Activated CD8-positive, alpha-beta T cell treated with anti-CD3 and anti-CD28 coated beads, Interleukin-2, amount 10 ng/mL, durations not matched to agents 7 days and 5 days (primary cell): ENCODE measurements around the gene FAM149A. TPM values are rescaled to one million over a fixed set of nuclear protein-coding genes. Genes with fewer than 3 reads are reported as not detected.

Experiments used
- ATAC-seq: fragments of 150-1000 bp; cut with Tn5 transposase; one replicate; pipeline ENCODE4 v1.10.0; 2021; ENCODE audit warnings: moderate library complexity
- CTCF ChIA-PET: fragments of 350-600 bp; sonication (Branson Sonifier 250); formaldehyde crosslinking; loops from one replicate; lab custom pipeline; 2021; ENCODE audit warnings: antibody characterized with exemption; lab: Charles Lee
- POLR2A ChIA-PET: fragments of 350-600 bp; sonication (Branson Sonifier 250); formaldehyde crosslinking; loops from one replicate; lab custom pipeline; 2021; ENCODE audit warnings: antibody characterized with exemption; lab: Charles Lee
- DNase-seq: peaks from one replicate; pipeline ENCODE4 v3.0.0-alpha.2; 2020
- H3K27ac Mint-ChIP-seq: one replicate; pipeline ENCODE4 v1.8.0; 2021; ENCODE audit warnings: mild to moderate bottlenecking, mixed read lengths
- H3K27me3 Mint-ChIP-seq: one replicate; pipeline ENCODE4 v1.8.0; 2021; ENCODE audit warnings: low read depth, mixed read lengths
- H3K36me3 Mint-ChIP-seq: one replicate; pipeline ENCODE4 v1.8.0; 2021; ENCODE audit warnings: low read depth, mixed read lengths
- H3K4me1 Mint-ChIP-seq: one replicate; pipeline ENCODE4 v1.8.0; 2021; ENCODE audit warnings: low read depth, mixed read lengths
- H3K4me3 Mint-ChIP-seq: one replicate; pipeline ENCODE4 v1.8.0; 2021; ENCODE audit warnings: mild to moderate bottlenecking, mixed read lengths
- H3K9me3 Mint-ChIP-seq: one replicate; pipeline ENCODE4 v1.8.0; 2022; ENCODE audit warnings: mixed read lengths; ENCODE audit not compliant: insufficient read depth
- total RNA-seq, 2 experiments: library from RNA; stranded (reverse); gene quantifications; one replicate each; pipeline ENCODE4 v1.2.3, GENCODE V29; 2021

FAM149A gene
- total RNA-seq, 2 experiments from 2014 or later, result 0.29 to 0.66 TPM

DNA sequence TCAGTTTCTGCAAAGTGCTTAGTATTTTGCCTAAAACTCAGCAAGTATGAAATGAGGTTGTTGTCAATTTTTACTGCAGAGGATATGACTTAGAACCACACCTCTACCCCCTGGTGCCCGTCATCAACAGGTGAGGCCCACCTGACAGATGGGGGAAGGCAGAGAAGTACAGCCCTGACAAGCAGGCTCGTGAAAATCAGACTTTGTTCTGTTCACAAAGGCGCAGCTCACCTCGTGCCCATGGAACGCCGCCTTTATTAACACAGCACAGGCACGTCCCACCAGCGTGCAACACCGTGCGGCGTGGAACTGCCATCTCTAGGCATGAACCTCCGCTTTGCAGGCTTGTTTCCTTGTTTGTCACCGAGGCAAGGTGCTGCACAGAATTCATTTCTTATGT, 100.2 kb downstream of the FAM149A start:
- Mint-ChIP-seq H3K27me3 (no peaks in the 10 kb centered on the region), H3K9me3 (peaks cover 5% of the 10 kb centered on the region), H3K4me1 (peaks cover 7% of the 10 kb centered on the region), H3K4me3 (peak overlapping the region; percentile 42), H3K27ac (peak overlapping the region; percentile 41), H3K36me3 (peaks cover 21% of the 10 kb centered on the region)
- ChIA-PET POLR2A (no interaction called here), CTCF (interaction anchor here (0.8 kb wide), 1 partner anchor 15 kb away, joined by 3 read pairs; no protein-coding TSS in a partner anchor)
- DNase-seq, result no peak
- ATAC-seq, result no peak

- no peak overlapping the region for H3K27ac Mint-ChIP-seq
Measured at GRCh38 chr4:186205156-186205555, 100.7 kb downstream of the FAM149A start.

DNA sequence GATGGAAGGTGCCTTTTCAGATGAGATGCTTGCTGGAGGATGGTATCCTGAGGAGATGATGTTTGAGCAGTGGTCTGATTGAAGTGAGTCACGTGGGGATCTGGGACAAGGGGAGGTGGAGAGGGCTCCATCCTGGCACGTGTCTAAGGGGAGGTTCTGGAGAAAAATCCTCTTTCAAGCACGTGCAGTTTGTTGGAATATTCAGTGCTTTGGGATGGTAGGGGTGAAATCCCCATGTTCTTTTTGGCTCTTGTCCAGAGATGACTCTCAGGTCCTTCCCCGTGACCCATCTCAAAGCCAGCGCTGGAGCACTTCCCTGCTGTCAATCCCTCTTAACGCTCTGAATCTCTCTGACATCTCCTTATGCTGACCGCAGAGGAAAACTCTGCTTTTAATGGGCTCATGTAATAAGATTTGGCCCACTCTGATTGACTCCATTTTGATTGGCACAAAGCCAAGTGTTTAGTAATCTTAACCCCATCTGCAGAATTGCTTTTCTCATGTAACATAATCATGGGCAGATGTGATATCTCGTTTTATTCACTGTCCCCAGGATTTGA, 112.0 kb downstream of the FAM149A start:
- Mint-ChIP-seq H3K36me3 (no peaks in the 10 kb centered on the region), H3K4me3 (no peak overlapping the region), H3K4me1 (no peaks in the 10 kb centered on the region), H3K27ac (no peak overlapping the region), H3K9me3 (no peaks in the 10 kb centered on the region), H3K27me3 (peaks cover 2% of the 10 kb centered on the region)
- DNase-seq (no peak), ATAC-seq (no peak)
- CTCF ChIA-PET, result no interaction called here
- POLR2A ChIA-PET, result interaction anchor here (0.5 kb wide), 1 partner anchor 698 kb away, joined by 3 read pairs; no protein-coding TSS in a partner anchor

More at GRCh38 chr4:186205156-186205555, 100.7 kb downstream of the FAM149A start:
- Mint-ChIP-seq H3K4me1 (peaks cover 7% of the 10 kb centered on the region), H3K9me3 (peaks cover 6% of the 10 kb centered on the region), H3K27me3 (no peaks in the 10 kb centered on the region), H3K4me3 (no peak overlapping the region), H3K36me3 (peaks cover 23% of the 10 kb centered on the region)
- ChIA-PET POLR2A (no interaction called here), CTCF (no interaction called here)
- ATAC-seq (no peak), DNase-seq (no peak)

DNA sequence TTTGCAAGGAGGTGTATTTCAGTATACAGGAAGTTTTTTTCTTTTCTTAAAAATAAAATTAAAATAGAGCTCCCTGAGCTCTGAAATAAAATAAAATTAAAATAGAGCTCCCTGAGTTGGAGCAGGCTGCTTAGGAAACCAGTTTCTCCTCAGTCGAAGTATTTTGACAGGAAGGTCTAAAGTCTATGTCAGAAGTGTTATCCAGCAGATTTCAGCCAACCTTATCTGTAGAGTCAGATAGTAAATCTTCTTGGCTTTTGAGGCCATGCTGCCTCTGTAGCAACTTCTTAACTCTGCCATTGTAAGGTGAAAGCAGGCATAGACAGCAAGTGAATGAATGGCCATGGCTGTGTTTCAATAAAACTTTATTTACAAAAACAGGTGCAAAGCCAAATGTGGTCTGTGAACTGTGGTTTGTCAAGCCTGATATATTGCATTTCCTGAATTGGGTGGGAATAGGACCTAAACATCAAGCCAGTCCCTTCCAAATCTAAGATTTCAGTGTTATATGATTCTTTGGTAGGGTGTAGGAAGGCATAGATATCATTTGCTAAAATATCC, 113.3 kb downstream of the FAM149A start:
- Mint-ChIP-seq H3K36me3 (no peaks in the 10 kb centered on the region), H3K4me3 (no peak overlapping the region), H3K27me3 (peaks cover 2% of the 10 kb centered on the region), H3K4me1 (no peaks in the 10 kb centered on the region), H3K9me3 (no peaks in the 10 kb centered on the region), H3K27ac (no peak overlapping the region)
- ATAC-seq (no peak), DNase-seq (no peak)
- ChIA-PET CTCF (no interaction called here), POLR2A (no interaction called here)

DNA sequence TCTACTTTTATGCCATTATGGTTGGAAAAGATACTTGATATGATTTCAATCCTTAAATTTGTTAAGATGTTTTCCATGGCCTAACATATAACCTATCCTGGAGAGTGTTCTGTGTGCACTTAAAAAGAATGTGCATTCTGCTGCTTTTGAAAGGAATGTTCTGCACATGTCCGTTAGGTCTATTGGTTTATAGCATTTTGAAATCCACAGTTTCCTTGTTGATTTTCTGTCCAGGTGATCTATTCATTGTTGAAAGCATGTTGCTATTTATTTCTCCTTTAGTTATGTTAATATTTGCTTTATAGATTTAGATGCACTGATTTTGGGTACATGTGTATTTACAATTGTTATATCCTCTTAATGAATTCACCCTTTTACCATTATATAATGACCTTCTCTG, 117.1 kb downstream of the FAM149A start:
- Mint-ChIP-seq H3K36me3 (no peaks in the 10 kb centered on the region), H3K4me1 (no peaks in the 10 kb centered on the region), H3K9me3 (peaks cover 8% of the 10 kb centered on the region), H3K4me3 (no peak overlapping the region), H3K27ac (no peak overlapping the region), H3K27me3 (peaks cover 2% of the 10 kb centered on the region)
- DNase-seq (no peak), ATAC-seq (no peak)
- CTCF ChIA-PET, result no interaction called here
- POLR2A ChIA-PET, result no interaction called here

Other genes starting within 250 kb of the FAM149A start
- under 1 TPM; 0.53 to 0.70 TPM for gene TLR3, start 35.5 kb upstream of the FAM149A start, total RNA-seq
- gene CYP4V2, start 86.9 kb downstream of the FAM149A start, total RNA-seq, result 10 to 100 TPM; 16.1 to 18.1 TPM
- under 1 TPM; 0.26 to 0.81 TPM for gene KLKB1, start 122.8 kb downstream of the FAM149A start, total RNA-seq
- gene F11, start 161.5 kb downstream of the FAM149A start, total RNA-seq, result not detected